ENCODE data around the gene B3GALT4.

DNA sequence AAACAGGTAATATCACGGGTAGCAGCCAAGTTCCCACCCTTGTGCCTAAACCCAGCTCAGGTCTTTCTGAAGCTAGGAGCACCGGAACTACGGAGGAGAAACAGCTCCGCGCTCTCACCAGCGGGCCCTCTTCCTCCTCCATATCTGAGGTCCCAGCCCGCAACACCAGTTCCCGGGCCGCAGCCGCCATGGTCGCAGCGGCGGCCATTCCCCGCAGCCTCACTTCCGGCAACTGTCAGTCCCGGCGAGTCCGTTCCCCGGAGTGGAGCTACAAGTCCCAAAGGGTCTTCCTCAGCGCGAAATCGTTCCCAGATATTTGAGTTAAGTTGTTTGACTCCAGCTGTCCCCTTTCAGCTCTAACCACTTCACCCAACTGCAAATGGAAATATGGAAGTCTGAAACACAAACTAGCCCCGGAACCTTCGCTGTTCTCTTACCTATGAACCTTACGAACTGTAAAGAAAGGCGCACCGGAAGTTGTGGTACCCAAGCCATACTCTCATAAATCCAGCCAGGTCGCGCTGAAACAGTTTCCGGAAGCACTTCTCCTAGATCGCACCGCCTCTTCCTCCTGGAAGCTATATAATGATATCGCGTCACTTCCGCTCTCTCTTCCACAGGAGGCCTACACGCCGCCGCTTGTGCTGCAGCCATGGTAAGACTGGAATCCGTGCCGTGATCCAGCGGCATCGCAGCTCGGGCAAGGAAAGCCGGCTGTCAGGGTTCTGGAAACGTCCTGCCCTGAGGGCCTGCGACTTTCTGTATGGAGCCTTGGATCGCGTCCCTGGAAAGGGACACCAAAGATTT lies 5.3 kb upstream of the B3GALT4 start, which contains the start of the genes RPS18 and VPS52:
- TF ChIP-seq, protein P1, sequence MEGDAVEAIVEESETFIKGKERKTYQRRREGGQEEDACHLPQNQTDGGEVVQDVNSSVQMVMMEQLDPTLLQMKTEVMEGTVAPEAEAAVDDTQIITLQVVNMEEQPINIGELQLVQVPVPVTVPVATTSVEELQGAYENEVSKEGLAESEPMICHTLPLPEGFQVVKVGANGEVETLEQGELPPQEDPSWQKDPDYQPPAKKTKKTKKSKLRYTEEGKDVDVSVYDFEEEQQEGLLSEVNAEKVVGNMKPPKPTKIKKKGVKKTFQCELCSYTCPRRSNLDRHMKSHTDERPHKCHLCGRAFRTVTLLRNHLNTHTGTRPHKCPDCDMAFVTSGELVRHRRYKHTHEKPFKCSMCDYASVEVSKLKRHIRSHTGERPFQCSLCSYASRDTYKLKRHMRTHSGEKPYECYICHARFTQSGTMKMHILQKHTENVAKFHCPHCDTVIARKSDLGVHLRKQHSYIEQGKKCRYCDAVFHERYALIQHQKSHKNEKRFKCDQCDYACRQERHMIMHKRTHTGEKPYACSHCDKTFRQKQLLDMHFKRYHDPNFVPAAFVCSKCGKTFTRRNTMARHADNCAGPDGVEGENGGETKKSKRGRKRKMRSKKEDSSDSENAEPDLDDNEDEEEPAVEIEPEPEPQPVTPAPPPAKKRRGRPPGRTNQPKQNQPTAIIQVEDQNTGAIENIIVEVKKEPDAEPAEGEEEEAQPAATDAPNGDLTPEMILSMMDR (conservative IDR thresholded peaks at IDR 0.05; ENCODE audit: low read depth, low read length) = no peak
- no peak for TF ChIP-seq EZH2 (IDR thresholded peaks at IDR 0.05; ENCODE audit: borderline replicate concordance, low read depth, low read length, poor library complexity, severe bottlenecking)
